Measurements from ENCODE around the gene KRT74. TPM values are rescaled to one million over a fixed set of nuclear protein-coding genes. Genes with fewer than 3 reads are reported as not detected.
"Not testable (repeated sequence)": the region's sequence is repeated elsewhere in the genome, so short reads cannot be mapped to it uniquely, and the experiment has no call there.

Gene KRT74
- total and polyA plus RNA-seq, 2 donors from 2014 or later, result not detected

GRCh38 chr12:52600941-52601481 is 27.4 kb upstream of the KRT74 start, which contains the start of gene KRT72:
Gene KRT72, minus strand, starts transcription at chr12:52601463. Its CDS starts 11 bp downstream, at chr12:52601452.
- H3K9ac ChIP-seq (ENCODE audit: low read length in 3 of 3), result no peak within 1 kb of the TSS
- FAIRE-seq (no peak), DNase-seq (peak in 2 of 5 donors; percentile 6 to 24)
- no peak for TF ChIP-seq CTCF (IDR thresholded peaks at IDR 0.05; ENCODE audit: borderline replicate concordance, extremely low read depth, insufficient read depth)
- H3K27ac ChIP-seq (ENCODE audit: low read depth in 2 of 2, low read length in 2 of 2), result no peak within 1 kb of the TSS
- no peaks in the 10 kb centered on the region for H3K9me3 ChIP-seq (ENCODE audit: control insufficient read depth in 2 of 3, insufficient read depth in 1 of 3, low read length in 3 of 3)
- no peaks in the 10 kb centered on the region for H3K36me3 ChIP-seq (ENCODE audit: control insufficient read depth in 2 of 3, insufficient read depth in 3 of 3, low read length in 3 of 3)
- intact Hi-C loops (cut with DNase I), result no loop called here
- H3K4me3 ChIP-seq (ENCODE audit: low read length in 3 of 3), result no peak within 1 kb of the TSS
- peaks cover 25% of the 10 kb centered on the region for H3K27me3 ChIP-seq (ENCODE audit: control insufficient read depth, insufficient read depth, low read length)
- no peaks in the 10 kb centered on the region for H3K4me1 ChIP-seq (ENCODE audit: control insufficient read depth in 2 of 3, insufficient read depth in 2 of 3, low read depth in 1 of 3, low read length in 3 of 3)

DNA sequence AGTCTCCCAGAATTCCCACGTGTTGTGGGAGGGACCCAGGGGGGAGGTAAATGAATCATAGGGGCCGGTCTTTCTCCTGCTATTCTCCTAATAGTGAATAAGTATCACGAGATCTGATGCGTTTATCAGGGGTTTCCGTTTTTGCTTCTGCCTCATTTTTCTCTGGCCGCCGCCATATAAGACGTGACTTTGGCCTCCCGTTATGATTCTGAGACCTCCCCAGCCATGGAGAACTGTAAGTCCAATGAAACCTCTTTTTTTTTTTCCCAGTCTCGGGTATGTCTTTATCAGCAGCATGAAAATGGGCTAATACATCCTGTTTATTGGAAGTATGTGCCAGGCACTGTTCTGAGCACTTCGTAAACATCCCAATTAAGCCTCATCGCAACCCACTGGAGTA is 26.8 kb upstream of the KRT74 start:
- peak in 1 of 5 donors; percentile 1 for DNase-seq
- H3K36me3 ChIP-seq (ENCODE audit: control insufficient read depth in 2 of 3, insufficient read depth in 3 of 3, low read length in 3 of 3), result no peaks in the 10 kb centered on the region
- no peaks in the 10 kb centered on the region for H3K4me1 ChIP-seq (ENCODE audit: control insufficient read depth in 2 of 3, insufficient read depth in 2 of 3, low read depth in 1 of 3, low read length in 3 of 3)
- H3K9me3 ChIP-seq (ENCODE audit: control insufficient read depth in 2 of 3, insufficient read depth in 1 of 3, low read length in 3 of 3), result no peaks in the 10 kb centered on the region
- no peak for FAIRE-seq
- no peak overlapping the region for H3K4me3 ChIP-seq (ENCODE audit: low read length in 3 of 3)
- intact Hi-C loops (cut with DNase I), result no loop called here
- H3K27me3 ChIP-seq (ENCODE audit: control insufficient read depth, insufficient read depth, low read length), result peaks cover 27% of the 10 kb centered on the region
- H3K27ac ChIP-seq (ENCODE audit: low read depth in 2 of 2, low read length in 2 of 2), result no peak overlapping the region
- no peak overlapping the region for H3K9ac ChIP-seq (ENCODE audit: low read length in 3 of 3)
- no peak for TF ChIP-seq CTCF (IDR thresholded peaks at IDR 0.05; ENCODE audit: borderline replicate concordance, extremely low read depth, insufficient read depth)

DNA sequence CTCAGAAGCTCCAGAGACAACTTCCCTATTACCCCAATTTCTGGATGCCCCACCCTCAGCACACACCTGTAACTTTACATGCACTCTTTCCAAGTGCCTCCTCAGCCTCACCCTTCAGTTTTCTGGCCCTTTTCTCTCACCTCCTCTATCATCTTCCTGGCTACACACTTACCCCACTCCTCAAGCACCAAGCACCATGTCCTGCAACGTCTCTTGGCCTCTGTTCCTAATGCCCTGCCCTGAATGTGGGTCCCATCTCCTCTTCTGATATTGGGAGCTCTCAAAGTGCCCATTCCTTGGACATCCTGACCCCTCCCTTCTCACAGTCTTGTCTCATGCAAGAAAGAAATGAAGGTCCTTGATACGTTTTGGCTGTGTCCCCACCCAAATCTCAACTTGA is 26.4 kb upstream of the KRT74 start:
- TF ChIP-seq CTCF (IDR thresholded peaks at IDR 0.05; ENCODE audit: borderline replicate concordance, extremely low read depth, insufficient read depth), result no peak
- FAIRE-seq, result no peak
- Histone ChIP-seq H3K9ac (ENCODE audit: low read length in 3 of 3) (no peak overlapping the region), H3K27me3 (ENCODE audit: control insufficient read depth, insufficient read depth, low read length) (peaks cover 27% of the 10 kb centered on the region), H3K36me3 (ENCODE audit: control insufficient read depth in 2 of 3, insufficient read depth in 3 of 3, low read length in 3 of 3) (no peaks in the 10 kb centered on the region), H3K27ac (ENCODE audit: low read depth in 2 of 2, low read length in 2 of 2) (no peak overlapping the region), H3K4me1 (ENCODE audit: control insufficient read depth in 2 of 3, insufficient read depth in 2 of 3, low read depth in 1 of 3, low read length in 3 of 3) (no peaks in the 10 kb centered on the region), H3K4me3 (ENCODE audit: low read length in 3 of 3) (no peak overlapping the region), H3K9me3 (ENCODE audit: control insufficient read depth in 2 of 3, insufficient read depth in 1 of 3, low read length in 3 of 3) (no peaks in the 10 kb centered on the region)
- intact Hi-C loops (cut with DNase I), result no loop called here
- peak in 2 of 5 donors; percentile 1 to 3 for DNase-seq

GRCh38 chr12:52598966-52599365 is 25.3 kb upstream of the KRT74 start:
- Histone ChIP-seq H3K9ac (ENCODE audit: low read length in 3 of 3) (no peak overlapping the region), H3K27ac (ENCODE audit: low read depth in 2 of 2, low read length in 2 of 2) (no peak overlapping the region), H3K9me3 (ENCODE audit: control insufficient read depth in 2 of 3, insufficient read depth in 1 of 3, low read length in 3 of 3) (no peaks in the 10 kb centered on the region), H3K4me3 (ENCODE audit: low read length in 3 of 3) (no peak overlapping the region), H3K27me3 (ENCODE audit: control insufficient read depth, insufficient read depth, low read length) (peaks cover 27% of the 10 kb centered on the region), H3K4me1 (ENCODE audit: control insufficient read depth in 2 of 3, insufficient read depth in 2 of 3, low read depth in 1 of 3, low read length in 3 of 3) (no peaks in the 10 kb centered on the region), H3K36me3 (ENCODE audit: control insufficient read depth in 2 of 3, insufficient read depth in 3 of 3, low read length in 3 of 3) (no peaks in the 10 kb centered on the region)
- intact Hi-C loops (cut with DNase I), result no loop called here
- no peak for TF ChIP-seq CTCF (IDR thresholded peaks at IDR 0.05; ENCODE audit: borderline replicate concordance, extremely low read depth, insufficient read depth)
- FAIRE-seq (no peak), DNase-seq (no peak)

GRCh38 chr12:52594237-52594636 is 20.6 kb upstream of the KRT74 start:
- H3K9ac ChIP-seq (ENCODE audit: low read length in 3 of 3); H3K27me3 ChIP-seq (ENCODE audit: control insufficient read depth, insufficient read depth, low read length); FAIRE-seq; H3K4me1 ChIP-seq (ENCODE audit: control insufficient read depth in 2 of 3, insufficient read depth in 2 of 3, low read depth in 1 of 3, low read length in 3 of 3); H3K36me3 ChIP-seq (ENCODE audit: control insufficient read depth in 2 of 3, insufficient read depth in 3 of 3, low read length in 3 of 3); H3K4me3 ChIP-seq (ENCODE audit: low read length in 3 of 3); H3K9me3 ChIP-seq (ENCODE audit: control insufficient read depth in 2 of 3, insufficient read depth in 1 of 3, low read length in 3 of 3); DNase-seq; intact Hi-C loops (cut with DNase I); H3K27ac ChIP-seq (ENCODE audit: low read depth in 2 of 2, low read length in 2 of 2): not testable (repeated sequence)
